Measurements from ENCODE around the gene B4GALNT1.
"Not testable (repeated sequence)": the region's sequence is repeated elsewhere in the genome, so short reads cannot be mapped to it uniquely, and the experiment has no call there.

The B4GALNT1 gene

GRCh38 chr12:57632958-57633840 lies at the start of gene B4GALNT1:
TSS of gene B4GALNT1 (minus strand) at chr12:57633201. CDS start at chr12:57632132, 1,069 bp downstream.
- Histone ChIP-seq H3K9me3 (ENCODE audit: severe bottlenecking) (no peaks in the 10 kb centered on the region), H3K27me3 (ENCODE audit: insufficient read depth, poor library complexity, severe bottlenecking) (peaks cover 3% of the 10 kb centered on the region), H3K36me3 (ENCODE audit: low read depth) (no peaks in the 10 kb centered on the region), H3K4me1 (ENCODE audit: insufficient read depth, poor library complexity, severe bottlenecking) (no peaks in the 10 kb centered on the region), H3K27ac (ENCODE audit: poor library complexity, severe bottlenecking) (no peak within 1 kb of the TSS), H3K4me3 (ENCODE audit: severe bottlenecking) (peak within 1 kb of the TSS; percentile 48)
- DNase-seq (ENCODE audit: low spot score) (peak; percentile 60), ATAC-seq (ENCODE audit: low read depth) (peak; percentile 82)
- peak; percentile 92 for TF ChIP-seq CTCF (IDR thresholded peaks at IDR 0.05; ENCODE audit: poor library complexity, severe bottlenecking)

DNA sequence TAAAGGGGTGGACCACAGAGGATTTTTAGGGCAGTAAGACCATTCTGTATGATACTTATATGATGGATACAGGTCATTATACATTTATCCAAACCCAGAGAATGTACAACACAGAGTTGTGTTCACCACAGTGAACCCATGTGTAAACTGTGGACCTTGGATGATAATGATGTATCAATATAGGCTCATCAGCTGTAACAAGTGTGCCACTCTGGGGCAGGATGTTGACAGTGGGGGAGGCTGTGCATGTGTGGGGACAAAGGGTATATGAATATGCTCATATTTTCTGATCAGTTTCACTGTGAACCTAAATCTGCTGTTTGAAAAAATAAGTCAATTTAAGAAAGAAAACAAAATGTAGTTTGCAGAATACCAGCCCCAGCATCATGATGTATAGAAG lies 46.7 kb upstream of the B4GALNT1 start:
- Histone ChIP-seq H3K27ac (ENCODE audit: poor library complexity, severe bottlenecking) (no peak overlapping the region), H3K4me3 (ENCODE audit: severe bottlenecking) (no peak overlapping the region), H3K9me3 (ENCODE audit: severe bottlenecking) (no peaks in the 10 kb centered on the region), H3K27me3 (ENCODE audit: insufficient read depth, poor library complexity, severe bottlenecking) (peaks cover 3% of the 10 kb centered on the region), H3K4me1 (ENCODE audit: insufficient read depth, poor library complexity, severe bottlenecking) (no peaks in the 10 kb centered on the region), H3K36me3 (ENCODE audit: low read depth) (no peaks in the 10 kb centered on the region)
- DNase-seq (ENCODE audit: low spot score), result no peak
- TF ChIP-seq CTCF (IDR thresholded peaks at IDR 0.05; ENCODE audit: poor library complexity, severe bottlenecking), result no peak
- no peak for ATAC-seq (ENCODE audit: low read depth)

DNA sequence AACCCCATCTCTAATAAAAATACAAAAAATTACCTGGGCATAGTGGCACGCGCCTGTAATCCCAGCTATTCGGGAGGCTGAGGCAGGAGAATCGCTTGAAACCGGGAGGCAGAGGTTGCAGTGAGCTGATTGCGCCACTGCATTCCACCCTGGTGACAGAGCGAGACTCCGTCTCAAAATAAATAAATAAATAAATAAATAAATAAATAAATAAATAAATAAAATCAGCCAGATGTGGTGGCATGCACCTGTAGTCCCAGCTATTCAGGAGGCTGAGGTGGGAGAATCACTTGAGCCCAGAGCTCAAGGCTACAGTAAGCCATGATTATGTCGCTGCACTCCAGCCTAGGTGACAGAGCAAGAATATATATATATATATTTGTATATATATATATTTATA lies 44.9 kb upstream of the B4GALNT1 start:
- H3K36me3 ChIP-seq (ENCODE audit: low read depth); H3K4me1 ChIP-seq (ENCODE audit: insufficient read depth, poor library complexity, severe bottlenecking); H3K27me3 ChIP-seq (ENCODE audit: insufficient read depth, poor library complexity, severe bottlenecking); H3K4me3 ChIP-seq (ENCODE audit: severe bottlenecking); ATAC-seq (ENCODE audit: low read depth); H3K27ac ChIP-seq (ENCODE audit: poor library complexity, severe bottlenecking); H3K9me3 ChIP-seq (ENCODE audit: severe bottlenecking); DNase-seq (ENCODE audit: low spot score): not testable (repeated sequence)

DNA sequence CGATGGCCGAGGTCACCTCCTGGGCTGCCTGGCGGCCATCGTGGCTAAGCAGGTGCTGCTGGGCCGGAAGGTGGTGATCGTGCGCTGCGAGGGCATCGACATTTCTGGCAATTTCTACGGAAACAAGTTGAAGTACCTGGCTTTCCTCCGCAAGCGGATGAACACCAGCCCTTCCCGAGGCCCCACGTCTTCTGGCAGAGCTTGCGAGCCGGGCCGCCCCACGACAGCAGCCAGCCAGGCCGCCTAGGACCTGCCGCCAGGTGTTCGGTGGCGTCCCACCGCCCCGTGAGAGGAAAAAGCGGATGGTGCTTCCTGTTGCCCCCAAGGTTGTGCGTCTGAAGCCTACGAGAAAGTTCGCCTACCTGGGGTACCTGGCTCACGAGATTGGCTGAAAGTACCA lies 41.7 kb upstream of the B4GALNT1 start:
- Histone ChIP-seq H3K4me3 (ENCODE audit: severe bottlenecking) (no peak overlapping the region), H3K9me3 (ENCODE audit: severe bottlenecking) (no peaks in the 10 kb centered on the region), H3K4me1 (ENCODE audit: insufficient read depth, poor library complexity, severe bottlenecking) (no peaks in the 10 kb centered on the region), H3K36me3 (ENCODE audit: low read depth) (no peaks in the 10 kb centered on the region), H3K27me3 (ENCODE audit: insufficient read depth, poor library complexity, severe bottlenecking) (peaks cover 3% of the 10 kb centered on the region), H3K27ac (ENCODE audit: poor library complexity, severe bottlenecking) (no peak overlapping the region)
- no peak for DNase-seq (ENCODE audit: low spot score)
- no peak for ATAC-seq (ENCODE audit: low read depth)
- no peak for TF ChIP-seq CTCF (IDR thresholded peaks at IDR 0.05; ENCODE audit: poor library complexity, severe bottlenecking)

GRCh38 chr12:57672801-57673200 lies 39.8 kb upstream of the B4GALNT1 start:
- no peak overlapping the region for H3K27ac ChIP-seq (ENCODE audit: poor library complexity, severe bottlenecking)
- H3K4me3 ChIP-seq (ENCODE audit: severe bottlenecking), result no peak overlapping the region
- TF ChIP-seq CTCF (IDR thresholded peaks at IDR 0.05; ENCODE audit: poor library complexity, severe bottlenecking), result no peak
- DNase-seq (ENCODE audit: low spot score), result no peak
- no peak for ATAC-seq (ENCODE audit: low read depth)
- no peaks in the 10 kb centered on the region for H3K4me1 ChIP-seq (ENCODE audit: insufficient read depth, poor library complexity, severe bottlenecking)
- H3K36me3 ChIP-seq (ENCODE audit: low read depth), result no peaks in the 10 kb centered on the region
- no peaks in the 10 kb centered on the region for H3K9me3 ChIP-seq (ENCODE audit: severe bottlenecking)
- H3K27me3 ChIP-seq (ENCODE audit: insufficient read depth, poor library complexity, severe bottlenecking), result peaks cover 3% of the 10 kb centered on the region

DNA sequence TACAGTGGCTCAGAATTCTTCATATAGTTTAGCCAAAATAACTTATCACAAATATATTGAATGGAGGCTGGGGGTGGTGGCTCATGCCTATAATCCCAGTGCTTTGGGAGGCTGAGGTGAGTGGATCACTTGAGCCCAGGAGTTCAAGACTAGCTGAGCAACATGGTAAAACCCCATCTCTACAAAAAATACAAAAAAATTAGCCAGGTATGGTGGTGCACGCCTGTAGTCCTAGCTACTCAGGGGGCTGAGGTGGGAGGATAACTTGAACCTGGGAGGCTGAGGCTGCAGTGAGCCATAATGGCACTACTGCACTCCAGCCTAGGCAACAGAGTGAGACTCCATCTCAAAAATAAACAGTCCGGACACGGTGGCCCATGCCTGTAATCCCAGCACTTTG lies 38.8 kb upstream of the B4GALNT1 start:
- H3K36me3 ChIP-seq (ENCODE audit: low read depth); H3K4me1 ChIP-seq (ENCODE audit: insufficient read depth, poor library complexity, severe bottlenecking); H3K9me3 ChIP-seq (ENCODE audit: severe bottlenecking); ATAC-seq (ENCODE audit: low read depth); DNase-seq (ENCODE audit: low spot score); H3K27me3 ChIP-seq (ENCODE audit: insufficient read depth, poor library complexity, severe bottlenecking); H3K27ac ChIP-seq (ENCODE audit: poor library complexity, severe bottlenecking); H3K4me3 ChIP-seq (ENCODE audit: severe bottlenecking): not testable (repeated sequence)

- H3K27me3 ChIP-seq (ENCODE audit: insufficient read depth, poor library complexity, severe bottlenecking); H3K4me1 ChIP-seq (ENCODE audit: insufficient read depth, poor library complexity, severe bottlenecking); H3K4me3 ChIP-seq (ENCODE audit: severe bottlenecking); H3K27ac ChIP-seq (ENCODE audit: poor library complexity, severe bottlenecking); ATAC-seq (ENCODE audit: low read depth); DNase-seq (ENCODE audit: low spot score); H3K9me3 ChIP-seq (ENCODE audit: severe bottlenecking); H3K36me3 ChIP-seq (ENCODE audit: low read depth): not testable (repeated sequence)
These were observed 36.7 kb upstream of the B4GALNT1 start for GRCh38 chr12:57669691-57670090.
